DMS153 (cell line): ENCODE data around the gene NKRF.

ENCODE experiments used
- DNase-seq: peaks from one replicate; lab custom pipeline; 2025; lab: John Stamatoyannopoulos, UW

The NKRF gene

GRCh38 chrX:119614776-119615175 lies 8.6 kb upstream of the NKRF start:
- no peak for DNase-seq

GRCh38 chrX:119607018-119607389 lies 780 bp upstream of the NKRF start:
- no peak for DNase-seq

- DNase-seq, result no peak
These were observed 552 bp downstream of the NKRF start for GRCh38 chrX:119605464-119606279.

GRCh38 chrX:119604766-119605463 lies 1.3 kb downstream of the NKRF start:
- peak; percentile 0 for DNase-seq

GRCh38 chrX:119602701-119603255 lies 3.4 kb downstream of the NKRF start:
- no peak for DNase-seq

- no peak for DNase-seq
These were observed 16.4 kb downstream of the NKRF start for GRCh38 chrX:119589810-119590209.

GRCh38 chrX:119583431-119584059 lies 22.7 kb downstream of the NKRF start:
- no peak for DNase-seq

- DNase-seq, result no peak
These were observed 26.8 kb downstream of the NKRF start for GRCh38 chrX:119579414-119579813.

GRCh38 chrX:119574394-119575266 lies 31.6 kb downstream of the NKRF start, which contains the start of gene UBE2A:
Gene UBE2A, plus strand, starts transcription at chrX:119574563. Its CDS starts 149 bp downstream, at chrX:119574712.
- peak; percentile 17 for DNase-seq

- DNase-seq, result peak; percentile 0
These were observed 32.3 kb downstream of the NKRF start for GRCh38 chrX:119573840-119574393.

- DNase-seq, result no peak
These were observed 33.0 kb downstream of the NKRF start for GRCh38 chrX:119573222-119573621.

- DNase-seq, result no peak
These were observed 35.8 kb downstream of the NKRF start for GRCh38 chrX:119570351-119570835.

GRCh38 chrX:119565107-119565663 lies 41.0 kb downstream of the NKRF start, which contains the start of gene STEEP1:
Gene STEEP1, minus strand, starts transcription at chrX:119565409. Its CDS starts 54 bp downstream, at chrX:119565355.
- DNase-seq, result peak; percentile 79

- no peak for DNase-seq
These were observed 53.7 kb downstream of the NKRF start for GRCh38 chrX:119552508-119552907.

GRCh38 chrX:119549327-119550016 lies 56.8 kb downstream of the NKRF start:
- DNase-seq, result no peak

GRCh38 chrX:119541188-119541587 lies 65.0 kb downstream of the NKRF start:
- no peak for DNase-seq

- no peak for DNase-seq
These were observed 66.4 kb downstream of the NKRF start for GRCh38 chrX:119539872-119540271.
